HepG2 (cell line): ENCODE measurements around the gene PARP2. TPM values are rescaled to one million over a fixed set of nuclear protein-coding genes. Genes with fewer than 3 reads are reported as not detected.

ENCODE experiments used
- ATM ChIP-seq: fragments of 450-650 bp; IDR thresholded peaks from 2 replicates; pipeline ENCODE4 v1.7.1; 2017; ENCODE audit warnings: mild to moderate bottlenecking, borderline replicate concordance
- ETV5 ChIP-seq: IDR thresholded peaks from 2 replicates; pipeline ENCODE4 v1.6.1; 2018; ENCODE audit warnings: missing biosample characterization, missing genetic modification reagents, inconsistent platforms, borderline replicate concordance
- FOSL1 ChIP-seq: sonication (generic); formaldehyde crosslinking; IDR thresholded peaks from 2 replicates; pipeline ENCODE4 v1.9.0; 2021; ENCODE audit warnings: missing genetic modification reagents, borderline replicate concordance
- FOXA1 ChIP-seq, 2 experiments: fragments of 450-650 bp in 1 of 2; sonication (generic) in 1 of 2; formaldehyde crosslinking in 1 of 2; IDR thresholded peaks; 2 replicates each; pipeline versions ENCODE4 v1.4.0 to v1.6.1; 2016 to 2020; ENCODE audit warnings: missing genetic modification reagents in 1 of 2
- GABPB1 ChIP-seq: IDR thresholded peaks from 2 replicates; pipeline ENCODE4 v1.6.1; 2016; ENCODE audit warnings: mild to moderate bottlenecking, missing genetic modification reagents, moderate library complexity, missing compliant biosample characterization
- HHEX ChIP-seq: IDR thresholded peaks from 2 replicates; pipeline ENCODE4 v1.6.1; 2016; ENCODE audit warnings: control low read depth
- JUND ChIP-seq: sonication (generic); formaldehyde crosslinking; IDR thresholded peaks from 2 replicates; pipeline ENCODE4 v1.8.0; 2022; ENCODE audit warnings: mild to moderate bottlenecking, missing genetic modification reagents
- LRRFIP1 ChIP-seq: sonication (generic); formaldehyde crosslinking; conservative IDR thresholded peaks from 2 replicates; pipeline ENCODE4 v1.4.0; 2020; ENCODE audit warnings: missing genetic modification reagents
- NONO ChIP-seq, 2 experiments: fragments of 450-650 bp in 1 of 2; sonication (generic) in 1 of 2; formaldehyde crosslinking in 1 of 2; IDR thresholded peaks in 1 of 2; conservative IDR thresholded peaks in 1 of 2; 2 replicates each; pipeline versions ENCODE4 v1.6.1 to v1.8.0; 2017 to 2022; ENCODE audit warnings: mild to moderate bottlenecking in 1 of 2, missing genetic modification reagents in 1 of 2, moderate library complexity in 1 of 2
- PAWR ChIP-seq: sonication (generic); formaldehyde crosslinking; IDR thresholded peaks from 2 replicates; pipeline ENCODE4 v1.4.0; 2020; ENCODE audit warnings: missing genetic modification reagents, mild to moderate bottlenecking, borderline replicate concordance
- SNAPC4 ChIP-seq: sonication (generic); formaldehyde crosslinking; IDR thresholded peaks from 2 replicates; pipeline ENCODE4 v1.4.0; 2020; ENCODE audit warnings: mild to moderate bottlenecking, missing genetic modification reagents
- ZC3H13 ChIP-seq: sonication (generic); formaldehyde crosslinking; IDR thresholded peaks from 2 replicates; pipeline ENCODE4 v1.8.1; 2023; ENCODE audit warnings: mild to moderate bottlenecking, missing genetic modification reagents, moderate library complexity
- ZNF547 ChIP-seq: sonication (generic); formaldehyde crosslinking; IDR thresholded peaks from 2 replicates; pipeline ENCODE4 v1.5.1; 2020; ENCODE audit warnings: mild to moderate bottlenecking, missing genetic modification reagents
- ZNF589 ChIP-seq: sonication (generic); formaldehyde crosslinking; conservative IDR thresholded peaks from 2 replicates; pipeline ENCODE4 v1.8.0; 2022; ENCODE audit warnings: mild to moderate bottlenecking, moderate library complexity, missing genetic modification reagents
- ZNF780A ChIP-seq: sonication (generic); formaldehyde crosslinking; IDR thresholded peaks from 2 replicates; pipeline ENCODE4 v1.8.0; 2022; ENCODE audit warnings: mild to moderate bottlenecking, missing genetic modification reagents, moderate library complexity
- polyA plus RNA-seq, 8 experiments: library from polyadenylated mRNA; depleted of rRNA in 3 of 8; stranded (reverse) in 7 of 8; unstranded in 1 of 8; fragments of >200 nt; fragmentation: Illumina TruSeq in 4 of 8; extraction: Trizol in 4 of 8; gene quantifications; 2 replicates each; pipeline versions ENCODE4 v1.2.1 to v1.2.3, GENCODE V29; 2011 to 2016; ENCODE audit warnings: low read depth in 4 of 8, missing spikeins in 1 of 8, mixed read lengths in 1 of 8; ENCODE audit not compliant: insufficient read depth in 1 of 8
- total RNA-seq, 5 experiments: library from RNA; depleted of rRNA; stranded (reverse); fragments of >200 nt; fragmentation: Illumina TruSeq; extraction: Trizol; gene quantifications; 2 replicates each; pipeline ENCODE4 v1.2.3, GENCODE V29; 2016; ENCODE audit warnings: low read depth in 1 of 5
- TF ChIP-seq, protein P1 (sequence below): IDR thresholded peaks from 2 replicates; pipeline ENCODE4 v1.6.1; 2012; ENCODE audit warnings: low read depth, low read length, improper control_type of control experiment

Gene PARP2
- total and polyA plus RNA-seq, 2 of the 13 experiments (the other 11 are each of a cell fraction or from before 2014, with no cell fraction given) = 37.3 to 38.4 TPM

DNA sequence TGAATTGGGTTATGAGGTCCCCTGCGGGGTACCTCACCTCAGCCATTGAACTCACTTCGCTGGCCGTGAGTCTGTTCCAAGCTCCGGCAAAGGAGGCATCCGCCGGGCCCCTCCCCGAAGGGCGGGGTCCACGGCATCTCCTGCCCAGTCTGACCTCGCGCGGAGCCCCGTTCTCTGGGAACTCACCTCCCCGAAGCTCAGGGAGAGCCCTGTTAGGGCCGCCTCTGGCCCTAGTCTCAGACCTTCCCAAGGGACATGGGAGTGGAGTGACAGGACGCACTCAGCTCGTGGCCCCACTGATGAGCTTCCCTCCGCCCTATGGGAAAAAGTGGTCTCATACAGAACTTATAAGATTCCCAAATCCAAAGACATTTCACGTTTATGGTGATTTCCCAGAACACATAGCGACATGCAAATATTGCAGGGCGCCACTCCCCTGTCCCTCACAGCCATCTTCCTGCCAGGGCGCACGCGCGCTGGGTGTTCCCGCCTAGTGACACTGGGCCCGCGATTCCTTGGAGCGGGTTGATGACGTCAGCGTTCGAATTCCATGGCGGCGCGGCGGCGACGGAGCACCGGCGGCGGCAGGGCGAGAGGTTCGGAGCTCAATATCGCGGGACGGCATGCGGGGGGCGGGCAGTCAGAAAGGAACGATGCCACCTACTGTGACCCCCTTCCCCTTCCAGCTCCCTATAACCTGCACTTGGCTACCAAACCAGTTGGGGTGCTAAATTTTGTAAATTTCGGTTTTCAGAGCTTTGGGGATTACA lies at the start of gene PARP2 (continued):
- TF ChIP-seq LRRFIP1 (CRISPR knock-in tag) (no peak), ATM (no peak), ZNF547 (CRISPR knock-in tag) (peak; percentile 67), ETV5 (peak; percentile 53), NONO (IDR thresholded peaks at IDR 0.05) (no peak), NONO (CRISPR knock-in tag; conservative IDR thresholded peaks at IDR 0.05) (peak; percentile 94), FOXA1 (IDR thresholded peaks at IDR 0.05) (no peak), FOXA1 (CRISPR knock-in tag; IDR thresholded peaks at IDR 0.05) (peak; percentile 35; the same call in 1 of the 2 replicates), ZNF589 (peak; percentile 80; the same call in 1 of the 2 replicates), FOSL1 (no peak), HHEX (CRISPR knock-in tag) (no peak), GABPB1 (CRISPR knock-in tag) (peak; percentile 84), JUND (CRISPR knock-in tag) (peak; percentile 86), ZNF780A (CRISPR knock-in tag) (0 out of 2 replicates have a peak, but pooled peaks have one; percentile 51), SNAPC4 (CRISPR knock-in tag) (peak; percentile 100), ZC3H13 (peak; percentile 62; the same call in 1 of the 2 replicates), PAWR (CRISPR knock-in tag) (0 out of 2 replicates have a peak, but pooled peaks have one; percentile 61)
- TF ChIP-seq, protein P1, sequence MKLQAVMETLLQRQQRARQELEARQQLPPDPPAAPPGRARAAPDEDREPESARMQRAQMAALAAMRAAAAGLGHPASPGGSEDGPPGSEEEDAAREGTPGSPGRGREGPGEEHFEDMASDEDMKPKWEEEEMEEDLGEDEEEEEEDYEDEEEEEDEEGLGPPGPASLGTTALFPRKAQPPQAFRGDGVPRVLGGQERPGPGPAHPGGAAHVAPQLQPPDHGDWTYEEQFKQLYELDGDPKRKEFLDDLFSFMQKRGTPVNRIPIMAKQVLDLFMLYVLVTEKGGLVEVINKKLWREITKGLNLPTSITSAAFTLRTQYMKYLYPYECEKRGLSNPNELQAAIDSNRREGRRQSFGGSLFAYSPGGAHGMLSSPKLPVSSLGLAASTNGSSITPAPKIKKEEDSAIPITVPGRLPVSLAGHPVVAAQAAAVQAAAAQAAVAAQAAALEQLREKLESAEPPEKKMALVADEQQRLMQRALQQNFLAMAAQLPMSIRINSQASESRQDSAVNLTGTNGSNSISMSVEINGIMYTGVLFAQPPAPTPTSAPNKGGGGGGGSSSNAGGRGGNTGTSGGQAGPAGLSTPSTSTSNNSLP = peak; percentile 12; the same call in 1 of the 2 replicates
